Measurements from ENCODE around the gene KRTAP5-7. TPM values are rescaled to one million over a fixed set of nuclear protein-coding genes. Genes with fewer than 3 reads are reported as not detected.

The KRTAP5-7 gene
- total RNA-seq, 1 donor from 2014 or later = not detected

DNA sequence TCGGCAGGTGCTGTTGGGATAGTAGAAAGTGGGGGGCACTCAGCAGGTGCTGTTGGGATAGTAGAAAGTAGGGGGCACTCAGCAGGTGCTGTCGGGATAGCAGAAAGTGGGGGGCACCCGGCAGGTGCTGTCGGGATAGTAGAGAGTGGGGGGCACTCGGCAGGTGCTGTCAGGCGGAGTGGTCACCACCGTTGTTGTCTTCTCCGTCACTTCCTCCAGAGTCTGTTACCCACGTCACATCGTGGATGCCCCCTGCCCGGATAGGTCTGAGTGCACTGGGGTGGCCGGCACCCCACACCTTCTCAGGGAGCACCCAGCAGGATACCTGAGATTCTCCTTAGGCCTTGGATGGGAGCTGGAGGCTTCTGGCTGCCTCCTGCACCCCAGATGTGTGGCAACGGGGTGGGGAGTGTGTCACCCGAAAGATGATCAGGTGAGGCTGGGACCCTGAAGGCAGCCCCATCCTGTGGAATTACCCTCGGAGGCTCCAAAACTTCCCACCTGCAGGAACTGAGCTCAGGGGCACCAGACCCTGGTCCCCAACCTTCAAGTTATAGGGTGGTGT, 24.1 kb upstream of the KRTAP5-7 start:
- H3K27me3 Mint-ChIP-seq (ENCODE audit: low read depth) = no peaks in the 10 kb centered on the region
- H3K4me1 Mint-ChIP-seq (ENCODE audit: low read depth) = peaks cover 9% of the 10 kb centered on the region
- H3K36me3 Mint-ChIP-seq (ENCODE audit: low read depth) = peaks cover 34% of the 10 kb centered on the region
- H3K27ac Mint-ChIP-seq (ENCODE audit: unreplicated experiment) = no peak overlapping the region
- peaks cover 10% of the 10 kb centered on the region for H3K9me3 Mint-ChIP-seq (ENCODE audit: low read depth)
- TF ChIP-seq CTCF (IDR thresholded peaks at IDR 0.05) = no peak
- no peak overlapping the region for H3K4me3 Mint-ChIP-seq (ENCODE audit: unreplicated experiment)
- DNase-seq (ENCODE audit: low spot score) = peak; percentile 59

GRCh38 chr11:71504531-71504930, 22.5 kb upstream of the KRTAP5-7 start:
- peaks cover 26% of the 10 kb centered on the region for H3K9me3 Mint-ChIP-seq (ENCODE audit: low read depth)
- TF ChIP-seq CTCF (IDR thresholded peaks at IDR 0.05) = no peak
- H3K36me3 Mint-ChIP-seq (ENCODE audit: low read depth) = peaks cover 28% of the 10 kb centered on the region
- peak; percentile 53 for DNase-seq (ENCODE audit: low spot score)
- peaks cover 9% of the 10 kb centered on the region for H3K4me1 Mint-ChIP-seq (ENCODE audit: low read depth)
- H3K27ac Mint-ChIP-seq (ENCODE audit: unreplicated experiment) = no peak overlapping the region
- H3K4me3 Mint-ChIP-seq (ENCODE audit: unreplicated experiment) = no peak overlapping the region
- no peaks in the 10 kb centered on the region for H3K27me3 Mint-ChIP-seq (ENCODE audit: low read depth)

DNA sequence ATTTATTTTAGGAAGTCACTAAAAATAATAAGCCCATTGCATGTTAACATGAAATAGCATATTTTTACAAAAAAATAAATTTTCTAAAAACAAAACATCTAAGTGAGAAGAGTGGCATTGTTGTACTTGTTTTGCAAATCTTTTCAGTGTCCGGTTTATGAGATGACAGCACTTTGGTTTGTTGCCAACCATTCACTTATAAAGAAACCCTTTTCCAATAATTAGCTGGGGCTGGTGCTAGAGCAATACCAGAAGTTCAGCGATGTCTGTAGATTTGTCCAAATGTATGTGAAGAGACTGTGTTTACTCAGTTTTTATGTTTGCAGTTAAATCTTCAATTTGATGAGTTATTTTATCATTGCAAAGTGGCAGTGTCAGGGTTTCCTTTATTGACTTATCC, 22.1 kb upstream of the KRTAP5-7 start:
- peaks cover 31% of the 10 kb centered on the region for H3K9me3 Mint-ChIP-seq (ENCODE audit: low read depth)
- H3K36me3 Mint-ChIP-seq (ENCODE audit: low read depth) = peaks cover 31% of the 10 kb centered on the region
- H3K4me1 Mint-ChIP-seq (ENCODE audit: low read depth) = peaks cover 9% of the 10 kb centered on the region
- H3K27me3 Mint-ChIP-seq (ENCODE audit: low read depth) = no peaks in the 10 kb centered on the region
- TF ChIP-seq CTCF (IDR thresholded peaks at IDR 0.05) = no peak
- no peak for DNase-seq (ENCODE audit: low spot score)
- no peak overlapping the region for H3K4me3 Mint-ChIP-seq (ENCODE audit: unreplicated experiment)
- no peak overlapping the region for H3K27ac Mint-ChIP-seq (ENCODE audit: unreplicated experiment)

DNA sequence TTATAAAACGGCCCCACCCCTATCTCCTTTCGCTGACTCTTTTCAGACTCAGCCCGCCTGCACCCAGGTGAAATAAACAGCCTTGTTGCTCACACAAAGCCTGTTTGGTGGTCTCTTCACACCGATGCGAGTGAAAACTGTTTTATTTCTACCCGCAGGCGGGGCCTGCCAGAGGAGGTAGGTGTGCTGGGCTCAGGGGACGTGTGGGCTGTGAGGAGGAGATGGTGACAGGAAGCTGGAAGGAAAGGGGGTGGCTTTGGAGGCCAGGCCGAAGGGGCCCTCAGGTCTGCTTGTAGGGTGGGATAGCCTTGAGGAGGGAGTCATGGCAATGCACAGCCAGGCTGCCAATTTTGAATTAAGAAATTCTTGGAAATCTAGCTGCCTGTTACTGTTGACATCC, 21.3 kb upstream of the KRTAP5-7 start:
- Mint-ChIP-seq H3K27ac (ENCODE audit: unreplicated experiment) (no peak overlapping the region), H3K27me3 (ENCODE audit: low read depth) (no peaks in the 10 kb centered on the region), H3K9me3 (ENCODE audit: low read depth) (peaks cover 37% of the 10 kb centered on the region), H3K4me1 (ENCODE audit: low read depth) (peaks cover 2% of the 10 kb centered on the region), H3K36me3 (ENCODE audit: low read depth) (peaks cover 25% of the 10 kb centered on the region), H3K4me3 (ENCODE audit: unreplicated experiment) (no peak overlapping the region)
- TF ChIP-seq CTCF (IDR thresholded peaks at IDR 0.05) = no peak
- DNase-seq (ENCODE audit: low spot score) = peak; percentile 33

DNA sequence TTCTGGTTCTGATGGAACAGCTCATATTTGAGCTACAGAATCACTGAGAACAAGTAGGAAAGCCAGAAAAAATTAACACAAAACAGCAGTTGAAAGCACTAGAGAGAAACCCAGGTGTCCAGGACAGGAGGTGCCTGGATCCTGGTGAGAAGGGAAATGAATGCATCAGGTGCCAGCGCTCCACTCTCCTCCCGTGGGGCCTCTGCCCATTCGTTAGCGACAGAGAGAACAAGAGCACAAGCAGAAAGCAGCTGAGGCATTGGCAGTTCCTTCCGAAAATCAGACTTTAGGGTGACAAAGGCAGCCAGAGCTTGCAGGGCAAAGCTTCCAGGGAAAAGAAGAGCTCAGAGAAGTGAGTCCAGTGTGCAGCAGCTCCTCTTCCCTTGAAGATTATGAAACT, 20.0 kb upstream of the KRTAP5-7 start:
- peaks cover 44% of the 10 kb centered on the region for H3K9me3 Mint-ChIP-seq (ENCODE audit: low read depth)

More for the DNA sequence above, 20.0 kb upstream of the KRTAP5-7 start:
- no peaks in the 10 kb centered on the region for H3K27me3 Mint-ChIP-seq (ENCODE audit: low read depth)
- H3K36me3 Mint-ChIP-seq (ENCODE audit: low read depth) = peaks cover 27% of the 10 kb centered on the region
- DNase-seq (ENCODE audit: low spot score) = peak; percentile 52
- TF ChIP-seq CTCF (IDR thresholded peaks at IDR 0.05) = no peak
- H3K4me3 Mint-ChIP-seq (ENCODE audit: unreplicated experiment) = no peak overlapping the region
- peaks cover 2% of the 10 kb centered on the region for H3K4me1 Mint-ChIP-seq (ENCODE audit: low read depth)
- H3K27ac Mint-ChIP-seq (ENCODE audit: unreplicated experiment) = no peak overlapping the region

Measured in chondrocyte (in vitro differentiated cells).